Measurements from ENCODE around the gene RNF7.

DNA sequence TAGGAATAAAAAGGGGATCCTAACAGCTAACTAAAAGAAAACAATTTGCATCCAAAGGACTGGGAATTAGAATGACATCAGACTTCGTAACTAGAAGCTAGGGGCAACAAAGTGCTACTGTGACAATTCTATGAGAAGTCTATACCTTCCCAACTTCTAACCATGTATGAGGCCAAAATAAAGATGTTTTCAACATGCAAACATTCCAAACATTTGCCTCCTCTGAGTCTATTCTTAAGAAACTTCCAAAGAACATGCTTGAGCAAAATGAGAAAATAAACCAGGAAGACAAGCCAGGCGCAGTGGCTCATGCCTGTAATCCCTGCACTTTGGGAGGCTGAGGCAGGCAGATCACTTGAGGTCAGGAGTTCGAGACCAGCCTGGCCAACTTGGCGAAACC is 13.1 kb upstream of the RNF7 start:
- TF ChIP-seq, protein P1, sequence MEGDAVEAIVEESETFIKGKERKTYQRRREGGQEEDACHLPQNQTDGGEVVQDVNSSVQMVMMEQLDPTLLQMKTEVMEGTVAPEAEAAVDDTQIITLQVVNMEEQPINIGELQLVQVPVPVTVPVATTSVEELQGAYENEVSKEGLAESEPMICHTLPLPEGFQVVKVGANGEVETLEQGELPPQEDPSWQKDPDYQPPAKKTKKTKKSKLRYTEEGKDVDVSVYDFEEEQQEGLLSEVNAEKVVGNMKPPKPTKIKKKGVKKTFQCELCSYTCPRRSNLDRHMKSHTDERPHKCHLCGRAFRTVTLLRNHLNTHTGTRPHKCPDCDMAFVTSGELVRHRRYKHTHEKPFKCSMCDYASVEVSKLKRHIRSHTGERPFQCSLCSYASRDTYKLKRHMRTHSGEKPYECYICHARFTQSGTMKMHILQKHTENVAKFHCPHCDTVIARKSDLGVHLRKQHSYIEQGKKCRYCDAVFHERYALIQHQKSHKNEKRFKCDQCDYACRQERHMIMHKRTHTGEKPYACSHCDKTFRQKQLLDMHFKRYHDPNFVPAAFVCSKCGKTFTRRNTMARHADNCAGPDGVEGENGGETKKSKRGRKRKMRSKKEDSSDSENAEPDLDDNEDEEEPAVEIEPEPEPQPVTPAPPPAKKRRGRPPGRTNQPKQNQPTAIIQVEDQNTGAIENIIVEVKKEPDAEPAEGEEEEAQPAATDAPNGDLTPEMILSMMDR (IDR thresholded peaks at IDR 0.05; ENCODE audit: low read length): no peak
- TF ChIP-seq EZH2 (IDR thresholded peaks at IDR 0.05; ENCODE audit: borderline replicate concordance, low read length): no peak

All from OCI-LY1 (cell line).